Stimulated activated CD8-positive, alpha-beta memory T cell treated with anti-CD3 and anti-CD28 coated beads, Interleukin-4, amount 100 ng/mL, for 24 hours (primary cell): ENCODE data around the gene LMBRD2.

Experiments
- DNase-seq: peaks from one replicate; pipeline ENCODE4 v3.0.0-alpha.2; 2020; ENCODE audit warnings: low read depth

Gene LMBRD2

DNA sequence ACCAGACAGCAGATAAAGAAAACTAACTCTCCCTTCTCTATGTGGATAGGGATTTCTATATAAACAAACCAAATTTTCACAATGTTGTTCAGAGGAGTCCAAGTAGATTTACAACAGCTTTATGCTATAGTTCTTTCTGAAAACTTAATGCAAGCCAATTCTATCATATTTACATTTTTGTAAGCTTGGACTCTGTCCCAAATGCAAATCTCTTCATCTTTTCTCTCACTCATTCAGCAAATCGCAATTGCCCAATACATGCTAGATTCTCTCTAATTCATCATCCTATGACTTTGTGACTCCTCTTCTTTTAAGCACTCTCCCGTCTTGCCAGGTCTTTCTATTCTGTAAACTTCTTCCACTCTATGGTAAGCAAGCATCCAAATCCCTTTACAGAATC, 45.9 kb downstream of the LMBRD2 start:
- DNase-seq, result no peak

DNA sequence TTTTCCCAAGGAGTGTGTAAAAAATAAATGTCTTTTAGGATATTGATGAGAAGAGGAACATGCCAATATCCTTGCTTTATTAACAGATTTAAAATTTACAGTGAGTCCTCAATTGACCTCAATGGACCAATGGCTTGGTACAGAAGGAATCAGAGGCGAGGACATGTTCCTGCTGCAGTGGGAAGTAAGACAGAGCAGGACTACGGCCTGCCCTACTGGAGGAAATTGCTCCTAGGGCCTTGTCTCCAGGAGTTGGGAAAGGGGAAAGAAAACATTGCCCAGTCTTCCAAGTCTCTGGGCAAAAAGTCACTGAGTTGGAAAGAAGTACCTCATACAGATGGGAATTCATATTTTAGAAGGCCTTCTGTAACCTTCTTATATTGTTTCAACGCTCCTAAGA, 51.9 kb downstream of the LMBRD2 start:
- no peak for DNase-seq

DNA sequence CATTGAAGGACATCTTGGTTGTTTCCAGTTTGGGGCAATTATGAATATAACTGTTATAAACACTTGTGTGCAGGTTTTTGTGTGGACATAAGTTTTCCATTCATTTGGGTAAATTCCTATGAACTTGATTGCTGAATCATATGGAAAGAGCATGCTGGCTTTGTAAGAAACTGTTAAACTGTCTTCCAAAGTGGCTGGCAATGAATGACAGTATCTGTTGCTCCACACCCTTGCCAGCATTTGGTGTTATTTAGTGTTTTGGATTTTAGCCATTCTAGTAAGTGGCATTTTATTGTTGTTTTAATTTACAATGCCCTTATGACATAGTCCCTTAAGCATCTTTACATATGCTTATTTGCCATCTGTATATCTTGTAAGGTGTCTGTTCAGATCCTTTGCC, 55.2 kb downstream of the LMBRD2 start:
- no peak for DNase-seq

DNA sequence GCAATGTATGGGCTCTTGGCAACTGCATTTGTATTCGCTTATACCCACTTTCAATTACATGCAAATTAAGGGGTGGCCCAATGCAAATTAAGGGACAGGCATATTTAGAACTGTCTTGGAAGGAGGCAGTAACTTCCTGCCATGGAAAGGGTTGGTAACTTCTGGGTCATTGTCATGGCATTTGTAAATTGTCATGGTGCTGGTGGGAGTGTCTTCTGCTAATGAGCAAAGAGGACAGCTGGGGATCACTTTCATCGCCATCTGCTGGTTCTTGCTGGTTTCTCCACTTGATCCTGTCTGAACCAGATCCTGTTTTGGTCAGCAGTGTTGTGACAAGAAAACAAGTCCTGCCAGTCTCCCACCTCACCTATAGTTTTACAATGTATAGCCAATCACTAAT, 61.7 kb downstream of the LMBRD2 start:
- no peak for DNase-seq

GRCh38 chr5:36079200-36079781, 72.4 kb downstream of the LMBRD2 start:
- no peak for DNase-seq

DNA sequence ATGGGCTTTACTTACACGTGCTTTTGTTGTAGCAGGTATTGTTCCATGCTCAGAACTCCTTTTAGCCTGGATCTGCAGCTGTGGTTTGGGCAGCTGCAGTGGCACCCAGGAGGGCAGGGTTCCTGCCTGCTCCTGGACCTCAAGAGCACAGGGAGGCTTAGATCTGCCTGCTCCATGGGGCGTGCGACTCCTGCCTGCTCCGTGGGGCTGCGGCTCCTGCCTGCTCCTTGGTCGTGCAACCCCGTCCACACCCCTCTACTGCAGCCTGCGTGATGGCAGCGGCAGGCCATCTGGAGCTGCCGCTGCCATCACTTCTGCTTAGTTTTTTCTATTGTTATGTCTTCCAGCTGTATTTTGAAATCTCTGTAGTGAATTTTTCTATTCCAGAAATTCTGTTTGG, 73.3 kb downstream of the LMBRD2 start:
- no peak for DNase-seq

DNA sequence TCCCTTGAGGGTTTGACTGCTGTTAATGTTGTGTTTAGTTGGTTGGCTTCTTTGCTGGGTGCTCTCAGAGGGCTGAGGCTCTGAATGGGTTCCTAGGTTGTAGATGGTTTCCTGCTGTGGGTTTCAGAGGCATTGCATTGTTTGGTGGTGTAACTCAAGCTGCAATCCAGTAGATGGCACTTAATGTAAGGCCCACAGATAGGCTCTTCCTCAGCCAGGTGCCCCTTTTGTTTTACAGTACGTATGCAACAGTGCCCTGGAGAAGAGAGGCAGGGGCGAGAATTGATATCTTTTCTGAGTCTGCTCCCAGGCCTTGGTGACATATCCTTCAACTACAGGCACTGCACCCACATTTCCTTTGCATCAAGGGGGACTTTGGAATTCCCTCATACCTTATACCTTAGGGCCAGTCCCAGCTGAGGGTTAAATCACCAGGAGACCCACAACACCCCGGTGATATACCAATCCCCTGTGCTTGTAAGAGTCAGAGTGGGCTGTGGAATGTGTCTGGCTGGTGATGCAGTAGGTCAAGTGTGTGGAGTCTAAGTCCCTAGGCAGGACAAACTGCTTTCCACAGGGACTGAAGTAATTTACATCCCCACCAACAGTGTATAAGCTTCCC, 78.0 kb downstream of the LMBRD2 start:
- DNase-seq, result no peak

- DNase-seq, result no peak
Observed at GRCh38 chr5:36070687-36071571, 80.8 kb downstream of the LMBRD2 start.

GRCh38 chr5:36068751-36069281, 82.9 kb downstream of the LMBRD2 start:
- no peak for DNase-seq

- no peak for DNase-seq
Observed at GRCh38 chr5:36066540-36067210, 85.0 kb downstream of the LMBRD2 start, which contains the start of gene UGT3A2. Gene UGT3A2, minus strand, starts transcription at chr5:36066882. Its CDS starts 93 bp downstream, at chr5:36066789.

- no peak for DNase-seq
Observed at GRCh38 chr5:36066001-36066539, 85.6 kb downstream of the LMBRD2 start.

GRCh38 chr5:36060420-36060887, 91.2 kb downstream of the LMBRD2 start:
- DNase-seq, result no peak

DNA sequence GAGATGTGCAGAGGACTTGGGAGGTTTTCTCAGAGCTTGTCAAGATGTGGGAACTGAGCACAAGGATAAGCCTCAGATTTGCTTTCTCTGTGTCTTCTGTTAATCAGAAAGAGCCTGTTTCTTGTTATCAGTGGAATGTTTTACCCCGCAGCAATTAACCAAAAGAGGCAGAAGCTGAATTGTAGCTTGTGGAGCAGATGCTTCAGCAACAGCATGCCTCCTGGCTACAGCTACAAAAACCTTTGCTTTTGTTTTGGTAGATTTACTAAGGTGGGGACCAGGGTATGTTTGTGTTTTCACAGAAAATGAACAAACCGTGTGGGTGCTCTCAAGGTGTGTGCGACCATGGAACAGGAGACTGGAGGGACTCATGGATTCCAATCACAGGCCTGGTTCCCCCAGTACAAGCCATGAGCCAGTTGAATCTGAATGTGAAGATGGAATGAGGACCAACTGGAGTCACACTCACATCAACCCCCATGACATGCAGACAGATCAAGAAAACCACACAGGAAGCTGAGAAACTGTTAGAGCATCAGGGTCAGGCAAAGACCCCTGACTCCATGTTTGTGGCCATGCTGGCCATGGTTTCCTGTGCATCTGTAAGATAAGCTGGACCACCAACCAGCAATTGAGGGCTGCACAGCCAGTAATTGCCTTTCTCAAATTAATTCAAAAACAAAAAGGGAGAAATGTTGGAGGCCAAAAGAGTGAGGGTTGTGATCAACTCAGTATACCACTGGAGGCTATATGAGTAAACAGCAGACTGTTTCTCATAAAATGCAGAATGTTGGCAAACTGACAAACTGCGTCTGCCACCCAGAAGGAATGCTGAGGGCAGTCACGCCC, 91.9 kb downstream of the LMBRD2 start:
- DNase-seq, result no peak

GRCh38 chr5:36058776-36059175, 92.9 kb downstream of the LMBRD2 start:
- DNase-seq, result no peak

DNA sequence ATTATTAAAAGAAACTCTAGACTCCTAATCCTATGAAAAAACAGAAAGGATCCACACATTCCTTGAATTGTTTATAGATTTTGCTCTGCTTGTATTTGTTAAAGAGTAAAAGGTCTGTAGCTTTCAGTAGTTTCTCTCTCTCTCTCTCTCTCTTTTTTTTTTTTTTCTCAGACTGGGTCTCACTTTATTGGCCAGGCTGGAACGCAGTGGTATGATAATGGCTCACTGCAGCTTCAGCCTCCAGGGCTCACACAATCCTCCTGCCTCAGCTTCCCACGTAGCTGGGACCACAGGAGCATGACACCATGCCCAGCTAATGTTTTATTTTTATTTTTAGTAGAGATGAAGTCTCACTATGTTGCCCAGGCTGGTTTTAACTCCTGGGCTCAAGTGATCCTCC, 94.3 kb downstream of the LMBRD2 start:
- no peak for DNase-seq

- no peak for DNase-seq
Observed at GRCh38 chr5:36056422-36056821, 95.3 kb downstream of the LMBRD2 start.

- DNase-seq, result no peak
Observed at GRCh38 chr5:36055984-36056383, 95.7 kb downstream of the LMBRD2 start.

GRCh38 chr5:36054647-36055046, 97.0 kb downstream of the LMBRD2 start:
- no peak for DNase-seq

GRCh38 chr5:36052538-36052937, 99.1 kb downstream of the LMBRD2 start:
- no peak for DNase-seq

DNA sequence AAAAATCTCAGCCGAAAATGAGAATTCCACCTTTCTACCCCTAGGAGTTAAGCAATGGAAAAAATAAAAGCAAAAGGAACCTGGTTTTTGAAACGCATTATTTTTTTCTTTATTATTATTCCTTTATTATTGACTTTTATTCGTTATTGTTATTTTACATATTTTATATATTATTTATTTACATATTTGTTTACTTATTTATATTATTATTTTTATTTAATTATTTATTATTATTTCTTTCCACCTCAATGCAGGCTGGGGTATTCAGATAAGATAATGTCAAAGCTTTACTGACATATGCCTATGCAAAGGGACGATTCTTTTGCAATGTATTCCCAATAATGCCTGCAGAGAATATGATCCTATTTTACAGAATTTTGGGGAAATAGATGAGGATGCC, 101.7 kb downstream of the LMBRD2 start:
- DNase-seq, result no peak
